Measurements from ENCODE around the gene NCOA7.

DNA sequence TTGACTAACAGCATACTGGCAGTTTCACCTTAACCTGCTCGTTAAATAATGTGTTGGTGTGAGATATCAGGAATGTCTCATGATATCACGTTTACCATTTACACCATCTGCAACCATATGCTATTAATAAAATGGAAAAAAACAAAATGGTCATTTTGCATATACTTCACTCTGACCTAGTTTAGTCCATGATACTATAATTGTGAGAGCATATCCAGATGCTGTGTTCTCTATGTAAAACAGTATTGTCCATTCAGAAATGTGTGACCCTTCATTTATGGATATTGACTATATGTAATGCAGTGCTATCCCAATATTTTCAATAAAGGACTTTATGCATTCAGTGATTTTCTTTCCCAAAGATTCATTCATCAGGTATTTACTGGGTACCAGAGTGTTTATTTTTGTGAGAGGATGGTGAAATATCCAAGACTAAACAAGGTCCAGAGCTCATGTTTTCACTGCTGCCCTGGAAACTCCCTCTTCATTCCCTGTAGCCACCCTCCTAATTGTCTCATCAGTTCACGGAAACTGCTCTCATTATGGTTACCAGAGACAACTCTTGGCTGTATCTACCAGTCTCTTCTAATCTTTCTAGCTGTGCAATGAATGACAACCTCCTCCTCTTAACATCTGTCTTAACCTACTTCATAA lies 140.1 kb downstream of the NCOA7 start:
- TF ChIP-seq, protein P1, sequence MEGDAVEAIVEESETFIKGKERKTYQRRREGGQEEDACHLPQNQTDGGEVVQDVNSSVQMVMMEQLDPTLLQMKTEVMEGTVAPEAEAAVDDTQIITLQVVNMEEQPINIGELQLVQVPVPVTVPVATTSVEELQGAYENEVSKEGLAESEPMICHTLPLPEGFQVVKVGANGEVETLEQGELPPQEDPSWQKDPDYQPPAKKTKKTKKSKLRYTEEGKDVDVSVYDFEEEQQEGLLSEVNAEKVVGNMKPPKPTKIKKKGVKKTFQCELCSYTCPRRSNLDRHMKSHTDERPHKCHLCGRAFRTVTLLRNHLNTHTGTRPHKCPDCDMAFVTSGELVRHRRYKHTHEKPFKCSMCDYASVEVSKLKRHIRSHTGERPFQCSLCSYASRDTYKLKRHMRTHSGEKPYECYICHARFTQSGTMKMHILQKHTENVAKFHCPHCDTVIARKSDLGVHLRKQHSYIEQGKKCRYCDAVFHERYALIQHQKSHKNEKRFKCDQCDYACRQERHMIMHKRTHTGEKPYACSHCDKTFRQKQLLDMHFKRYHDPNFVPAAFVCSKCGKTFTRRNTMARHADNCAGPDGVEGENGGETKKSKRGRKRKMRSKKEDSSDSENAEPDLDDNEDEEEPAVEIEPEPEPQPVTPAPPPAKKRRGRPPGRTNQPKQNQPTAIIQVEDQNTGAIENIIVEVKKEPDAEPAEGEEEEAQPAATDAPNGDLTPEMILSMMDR (IDR thresholded peaks at IDR 0.05), result no peak
- TF ChIP-seq POLR2A (IDR thresholded peaks at IDR 0.05), result no peak
